Measurements from ENCODE around the gene ENAH. TPM values are rescaled to one million over a fixed set of nuclear protein-coding genes. Genes with fewer than 3 reads are reported as not detected.
A peak's percentile ranks its signal among the peaks of the same experiment; 100 is the strongest.

ENAH gene
- polyA plus RNA-seq, 3 donors: 0.12 TPM; not detected in 2

- H3K4me3 ChIP-seq (replicated peaks in 1 of 3; ENCODE audit: low read depth in 2 of 3, low read length in 3 of 3): peak overlapping the region in 1 of 3 experiments; percentile 6
- intact Hi-C loops (cut with micrococcal nuclease): no loop called here
- H3K27me3 ChIP-seq (ENCODE audit: control insufficient read depth in 2 of 2, insufficient read depth in 2 of 2, low read length in 2 of 2): no peaks in the 10 kb centered on the region
- no peak for TF ChIP-seq CTCF (IDR thresholded peaks at IDR 0.05)
- peaks cover 48% of the 10 kb centered on the region for H3K4me1 Mint-ChIP-seq
- no peaks in the 10 kb centered on the region for H3K9me3 ChIP-seq (replicated peaks in 1 of 2; ENCODE audit: control insufficient read depth in 1 of 2, insufficient read depth in 1 of 2, low read length in 2 of 2)
- no peak overlapping the region for H3K9ac ChIP-seq (ENCODE audit: insufficient read depth, low read length, poor library complexity, severe bottlenecking)
- no peak overlapping the region for H2AFZ ChIP-seq (ENCODE audit: insufficient read depth, low read depth, low read length, poor library complexity, severe bottlenecking)
- DNase-seq: peak; percentile 88 to 95 (median 88)
- peak overlapping the region in 1 of 2 donors; percentile 66 for H3K27ac ChIP-seq (ENCODE audit: low read depth in 1 of 2, low read length in 2 of 2)
- peaks cover 0 to 8% (median 3%) of the 10 kb centered on the region in 3 donors for H3K27me3 Mint-ChIP-seq (ENCODE audit: low read depth in 3 of 3)
- no peaks in the 10 kb centered on the region for H4K20me1 ChIP-seq (ENCODE audit: insufficient read depth, low read length)
- no peaks in the 10 kb centered on the region for H3K36me3 Mint-ChIP-seq
- WGBS (ENCODE audit: insufficient coverage): 34% methylated on average over 3 of the region's 5 CpGs
- peaks cover 43 to 54% of the 10 kb centered on the region in 2 donors for H3K4me1 ChIP-seq (ENCODE audit: control insufficient read depth in 1 of 2, insufficient read depth in 2 of 2, low read length in 2 of 2)
- no peaks in the 10 kb centered on the region for H3K36me3 ChIP-seq (replicated peaks in 1 of 2; ENCODE audit: control insufficient read depth in 1 of 2, insufficient read depth in 2 of 2, low read length in 2 of 2)
- H3K4me2 ChIP-seq (replicated peaks; ENCODE audit: extremely low read depth, low read length, poor library complexity, severe bottlenecking): peak overlapping the region; percentile 26
- H3K4me3 Mint-ChIP-seq: peak overlapping the region in 1 of 2 donors; percentile 60
- H3K27ac Mint-ChIP-seq: peak overlapping the region; percentile 83 to 92 (median 90)
- peaks cover 0 to 6% (median 2%) of the 10 kb centered on the region in 7 donors for H3K9me3 Mint-ChIP-seq
- no peaks in the 10 kb centered on the region for H3K79me2 ChIP-seq (ENCODE audit: insufficient read depth, low read length)
Observed at GRCh38 chr1:225454733-225455132, 198.2 kb downstream of the ENAH start.

GRCh38 chr1:225453797-225454648 lies 198.9 kb downstream of the ENAH start:
- intact Hi-C loops (cut with micrococcal nuclease): no loop called here
- Histone ChIP-seq H3K36me3 (replicated peaks in 1 of 2; ENCODE audit: control insufficient read depth in 1 of 2, insufficient read depth in 2 of 2, low read length in 2 of 2) (no peaks in the 10 kb centered on the region), H3K4me2 (replicated peaks; ENCODE audit: extremely low read depth, low read length, poor library complexity, severe bottlenecking) (peak overlapping the region; percentile 26), H3K9ac (ENCODE audit: insufficient read depth, low read length, poor library complexity, severe bottlenecking) (no peak overlapping the region), H3K79me2 (ENCODE audit: insufficient read depth, low read length) (no peaks in the 10 kb centered on the region), H2AFZ (ENCODE audit: insufficient read depth, low read depth, low read length, poor library complexity, severe bottlenecking) (no peak overlapping the region), H3K27ac (ENCODE audit: low read depth in 1 of 2, low read length in 2 of 2) (peak overlapping the region in 1 of 2 donors; percentile 66), H3K9me3 (replicated peaks in 1 of 2; ENCODE audit: control insufficient read depth in 1 of 2, insufficient read depth in 1 of 2, low read length in 2 of 2) (no peaks in the 10 kb centered on the region), H3K4me3 (replicated peaks in 1 of 3; ENCODE audit: low read depth in 2 of 3, low read length in 3 of 3) (no peak overlapping the region), H3K27me3 (ENCODE audit: control insufficient read depth in 2 of 2, insufficient read depth in 2 of 2, low read length in 2 of 2) (no peaks in the 10 kb centered on the region), H4K20me1 (ENCODE audit: insufficient read depth, low read length) (no peaks in the 10 kb centered on the region), H3K4me1 (ENCODE audit: control insufficient read depth in 1 of 2, insufficient read depth in 2 of 2, low read length in 2 of 2) (peaks cover 49 to 60% of the 10 kb centered on the region in 2 donors)
- peaks cover 0 to 6% (median 2%) of the 10 kb centered on the region in 7 donors for H3K9me3 Mint-ChIP-seq
- TF ChIP-seq CTCF (IDR thresholded peaks at IDR 0.05): no peak
- H3K27me3 Mint-ChIP-seq (ENCODE audit: low read depth in 3 of 3): peaks cover 0 to 6% (median 3%) of the 10 kb centered on the region in 3 donors
- DNase-seq: peak in 1 of 3 donors; percentile 21
- peaks cover 47% of the 10 kb centered on the region for H3K4me1 Mint-ChIP-seq
- peak overlapping the region; percentile 55 to 92 (median 87) for H3K27ac Mint-ChIP-seq
- no peaks in the 10 kb centered on the region for H3K36me3 Mint-ChIP-seq
- 0% methylated on average over 1 of the region's 5 CpGs for WGBS (ENCODE audit: insufficient coverage)
- no peak overlapping the region for H3K4me3 Mint-ChIP-seq
